NCI-H345 (cell line): ENCODE results near the gene EMX1.
"Not testable (repeated sequence)": the region's sequence is repeated elsewhere in the genome, so short reads cannot be mapped to it uniquely, and the experiment has no call there.

ENCODE experiments used
- DNase-seq: peaks from one replicate; lab custom pipeline; 2025; lab: John Stamatoyannopoulos, UW

Gene EMX1

DNA sequence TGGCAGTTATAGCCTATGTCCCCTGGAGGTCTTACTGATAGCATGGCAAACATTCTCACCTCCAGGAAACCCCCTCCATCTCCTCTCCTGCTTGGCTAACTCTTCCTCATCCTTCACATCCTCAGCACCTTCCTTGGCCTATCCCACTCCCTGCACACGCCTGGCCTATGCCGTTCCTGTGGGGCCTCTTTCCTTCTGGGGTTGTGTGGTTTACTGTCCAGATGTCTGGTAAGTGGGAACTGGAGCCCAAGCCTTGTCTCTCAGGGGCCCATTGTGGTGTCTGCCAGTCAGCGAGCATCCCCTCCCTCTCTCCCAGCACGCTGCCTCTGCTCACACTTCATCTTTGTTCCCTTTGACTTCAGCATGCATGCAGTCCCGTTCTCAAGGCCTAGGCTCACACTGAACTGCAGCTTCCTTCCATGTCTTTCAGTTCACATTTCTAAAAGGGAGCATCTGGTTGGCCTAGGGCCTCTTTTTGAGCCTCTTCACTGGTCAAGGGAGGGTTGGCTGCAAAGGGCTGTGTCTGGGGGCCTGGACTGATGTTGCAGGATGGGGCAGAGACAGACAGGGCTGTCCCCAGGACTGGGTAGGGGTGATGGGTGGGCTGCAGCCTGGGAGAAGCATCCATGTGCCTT, 17.0 kb upstream of the EMX1 start:
- no peak for DNase-seq

- DNase-seq, result no peak
These were observed 15.9 kb upstream of the EMX1 start for GRCh38 chr2:72901426-72901825.

- DNase-seq, result not testable (repeated sequence)
These were observed 9.9 kb upstream of the EMX1 start for GRCh38 chr2:72907369-72907768.

DNA sequence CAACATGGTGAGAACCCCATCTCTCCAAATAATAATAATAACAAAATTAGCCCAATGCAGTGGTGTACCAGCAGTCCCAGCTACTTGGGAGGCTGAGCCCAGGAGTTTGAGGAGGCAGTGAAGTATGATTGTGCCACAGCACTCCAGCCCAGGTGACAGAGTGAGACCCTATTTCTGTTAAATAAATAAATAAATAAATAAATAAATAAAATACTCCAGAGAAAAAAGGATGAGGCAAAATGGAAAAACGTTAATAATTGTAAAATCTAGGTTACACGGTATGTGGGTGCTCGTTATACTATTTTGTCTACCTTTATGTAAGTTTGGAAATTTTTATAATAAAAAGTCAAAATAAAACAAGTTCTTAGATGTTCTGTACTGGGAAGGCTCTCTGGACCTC, 8.6 kb upstream of the EMX1 start:
- no peak for DNase-seq

DNA sequence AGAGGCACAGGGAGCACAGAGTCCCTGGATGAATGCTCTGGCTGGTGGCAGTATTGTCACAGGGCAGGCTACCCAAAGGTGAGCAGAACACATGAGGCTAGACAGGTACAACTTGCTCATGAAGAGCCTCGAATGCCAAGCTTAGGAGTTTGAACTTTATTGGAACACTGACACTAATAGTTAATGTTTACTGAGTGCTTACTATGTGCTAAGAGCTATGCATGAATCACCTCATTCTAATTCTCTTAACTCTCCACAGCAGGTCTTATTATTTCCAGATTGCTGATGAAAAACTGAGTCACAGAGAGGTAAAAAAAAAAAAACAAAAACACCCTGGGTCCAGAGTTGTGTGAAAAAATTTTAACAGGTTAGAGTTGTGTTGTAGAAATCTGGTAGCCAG, 6.1 kb upstream of the EMX1 start:
- no peak for DNase-seq

DNA sequence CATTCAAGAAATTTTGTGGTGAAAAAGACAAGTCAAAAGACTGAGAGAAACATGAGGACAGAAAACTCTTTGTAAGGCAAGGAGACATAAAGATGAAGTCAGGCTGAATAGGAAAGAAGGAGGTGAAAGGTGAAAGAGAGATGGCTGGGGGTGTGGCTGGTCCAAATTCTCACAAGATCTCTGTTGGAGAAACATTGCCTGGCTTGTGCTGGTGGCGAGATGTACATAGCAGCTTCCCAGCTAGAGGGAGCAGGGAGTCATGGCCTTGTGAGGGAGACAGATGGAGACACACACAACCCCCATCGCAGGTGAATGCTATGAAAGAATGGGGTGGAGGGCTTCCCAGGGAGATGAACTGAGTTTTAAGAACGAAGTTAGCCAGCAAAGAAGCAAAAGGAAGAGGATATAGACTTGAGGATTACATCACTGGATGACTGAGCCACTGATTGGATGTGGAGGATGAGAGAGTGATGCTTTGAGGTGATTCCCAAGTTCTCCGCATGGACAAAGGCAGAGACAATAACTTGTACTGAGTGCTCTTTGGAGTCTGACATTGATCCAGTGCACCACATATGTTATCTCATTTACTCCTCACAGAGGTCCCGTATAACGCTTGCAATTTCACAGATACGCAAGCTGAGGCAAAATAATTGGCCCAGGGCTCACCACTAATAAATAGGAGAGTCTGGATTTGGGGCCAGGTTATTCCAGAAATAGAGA, 3.7 kb upstream of the EMX1 start:
- DNase-seq, result no peak

DNA sequence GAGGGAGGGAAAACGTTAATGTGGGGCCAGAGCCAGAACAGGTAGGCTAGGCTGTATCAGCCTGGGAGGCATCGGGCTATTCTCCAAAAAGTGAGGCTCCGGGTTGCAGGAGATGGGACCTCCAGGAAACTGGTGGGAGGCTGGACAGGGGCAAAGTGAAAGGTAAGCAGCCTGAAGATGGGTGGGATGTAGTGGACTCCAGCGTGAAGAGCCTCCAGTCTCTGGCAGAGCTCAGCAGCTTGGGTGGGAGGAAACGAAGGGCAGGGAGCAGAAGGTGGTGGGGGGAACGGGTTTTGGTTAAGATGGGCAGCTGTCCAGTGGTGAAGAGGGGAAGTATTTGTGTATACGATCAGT, 3.1 kb upstream of the EMX1 start:
- no peak for DNase-seq

GRCh38 chr2:72914589-72915319, 2.6 kb upstream of the EMX1 start:
- DNase-seq, result no peak

DNA sequence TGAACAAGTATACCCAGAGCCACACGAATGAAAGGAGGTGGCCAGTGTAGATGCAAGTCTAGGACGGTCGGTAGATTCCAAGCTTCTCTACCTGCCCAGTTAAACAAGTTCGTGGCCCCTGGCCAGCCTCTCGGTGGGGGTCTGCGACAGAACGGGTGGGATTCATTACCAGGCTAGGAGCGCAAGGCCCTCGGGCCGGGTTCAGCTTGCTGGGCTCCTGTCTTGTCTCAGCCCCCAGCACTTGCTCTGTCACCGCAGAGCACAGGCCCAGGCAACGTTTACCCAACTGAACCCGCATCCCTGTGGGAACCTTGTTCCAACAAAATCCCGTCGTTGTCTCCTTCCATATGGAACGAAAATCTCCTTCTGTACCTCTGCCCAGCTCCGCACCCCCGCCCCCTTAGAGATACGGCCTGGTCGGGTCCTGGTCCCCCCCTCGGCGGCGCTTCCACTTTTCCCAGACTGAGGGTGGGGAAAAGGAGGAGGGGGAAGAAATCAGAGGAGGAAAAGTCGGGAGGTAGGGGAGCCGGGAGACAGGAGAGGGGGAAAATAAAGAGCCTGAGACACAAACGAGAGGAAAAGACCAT, 1.9 kb upstream of the EMX1 start:
- no peak for DNase-seq

DNA sequence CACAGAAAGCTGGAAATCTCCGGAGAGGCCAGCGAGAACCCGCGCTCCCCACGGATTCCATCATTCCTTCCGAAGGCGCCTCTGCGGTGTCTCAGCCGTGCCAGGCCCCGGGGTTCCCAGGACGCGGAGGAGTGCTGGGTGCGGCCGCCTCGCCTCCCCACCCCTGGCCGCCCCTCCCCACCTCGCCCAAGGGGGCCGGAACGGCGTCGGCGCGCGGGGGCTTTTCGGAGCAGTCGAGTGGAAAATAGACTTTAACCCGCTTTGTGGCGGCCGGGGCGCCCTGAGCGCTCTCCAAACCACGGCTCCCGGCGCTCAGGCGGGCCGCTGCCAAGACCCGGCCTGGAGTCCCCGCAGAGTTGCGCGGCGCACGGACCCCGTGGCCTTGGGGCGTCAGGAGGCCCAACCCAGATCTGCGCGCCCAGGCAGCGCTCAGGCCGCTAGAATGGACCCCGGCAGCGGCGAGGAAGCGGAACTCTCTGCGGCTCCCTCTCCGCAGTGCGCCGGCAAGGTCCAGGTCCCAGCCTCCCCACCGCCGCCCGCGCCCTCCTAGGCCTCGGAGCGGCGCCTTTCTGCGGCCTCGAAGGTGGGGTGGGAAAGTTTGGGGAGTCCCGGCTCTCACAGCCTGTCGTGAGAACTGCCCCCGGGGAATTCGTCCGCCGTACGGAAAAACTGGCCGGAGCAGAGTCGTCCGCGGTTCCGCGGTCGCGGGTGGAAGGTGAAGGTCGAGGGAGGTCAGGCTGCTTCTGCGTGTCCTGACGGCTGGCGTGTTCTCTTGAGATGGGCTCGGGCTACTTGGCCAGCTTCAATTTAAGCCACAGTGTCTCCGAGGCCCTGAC, 1.2 kb upstream of the EMX1 start:
- peak; percentile 80 for DNase-seq

DNA sequence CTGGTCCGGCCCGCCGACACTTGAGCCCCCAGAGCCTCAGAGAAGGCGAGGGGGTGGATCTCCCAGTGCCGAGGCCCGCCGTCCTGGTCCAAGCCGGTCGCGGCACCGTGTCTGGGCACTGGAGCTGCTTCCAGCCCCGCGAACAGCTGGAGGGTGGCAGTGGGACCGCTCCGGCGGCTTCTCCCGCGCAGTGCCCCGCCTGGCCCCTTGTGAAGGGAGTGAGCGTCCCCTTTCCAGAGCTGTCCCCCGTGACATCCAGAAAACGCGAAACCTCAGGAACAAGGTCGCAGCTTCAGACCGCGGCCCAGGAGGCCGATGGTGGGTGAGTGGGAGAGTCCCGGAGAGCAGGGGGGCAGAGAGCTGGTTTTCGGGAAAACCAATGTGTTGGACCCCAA, 579 bp upstream of the EMX1 start:
- peak; percentile 53 for DNase-seq

- DNase-seq, result no peak
These were observed 696 bp downstream of the EMX1 start for GRCh38 chr2:72917877-72918553.

- DNase-seq, result no peak
These were observed 2.3 kb downstream of the EMX1 start for GRCh38 chr2:72919414-72920317.

DNA sequence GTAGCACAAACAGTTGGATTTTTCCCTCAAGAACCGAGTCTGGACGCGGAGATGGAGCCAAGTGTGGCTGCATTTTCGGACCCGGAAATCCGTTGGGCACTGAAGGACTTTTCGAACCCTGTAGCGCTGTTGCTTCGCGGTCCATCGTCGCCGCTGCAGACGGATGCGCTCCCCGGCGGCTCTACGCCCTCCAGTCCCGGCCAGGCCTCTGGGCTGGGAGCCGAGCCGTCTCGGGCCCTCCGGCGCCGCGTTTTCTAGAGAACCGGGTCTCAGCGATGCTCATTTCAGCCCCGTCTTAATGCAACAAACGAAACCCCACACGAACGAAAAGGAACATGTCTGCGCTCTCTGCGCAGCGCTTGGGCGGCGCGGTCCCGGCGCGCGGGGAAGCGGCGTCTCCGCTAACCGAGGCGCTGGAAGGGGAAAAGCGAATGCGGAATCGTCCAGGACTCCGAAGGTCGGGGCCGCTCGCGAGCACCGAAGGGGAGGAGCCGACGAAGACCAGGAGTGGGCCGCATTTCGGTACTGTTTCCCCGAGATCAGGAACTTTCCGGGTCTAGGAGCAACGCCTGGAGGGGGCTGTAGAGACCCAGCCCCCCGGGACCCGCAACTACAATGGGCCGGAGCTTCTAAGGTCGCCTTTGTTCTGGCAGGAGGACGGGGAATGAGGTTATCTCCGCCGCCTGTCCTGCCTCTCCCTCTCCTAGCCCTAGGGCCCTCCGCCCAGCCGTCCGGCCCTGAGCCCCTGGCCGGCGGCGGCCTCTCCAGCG, 3.2 kb downstream of the EMX1 start:
- DNase-seq, result no peak

DNA sequence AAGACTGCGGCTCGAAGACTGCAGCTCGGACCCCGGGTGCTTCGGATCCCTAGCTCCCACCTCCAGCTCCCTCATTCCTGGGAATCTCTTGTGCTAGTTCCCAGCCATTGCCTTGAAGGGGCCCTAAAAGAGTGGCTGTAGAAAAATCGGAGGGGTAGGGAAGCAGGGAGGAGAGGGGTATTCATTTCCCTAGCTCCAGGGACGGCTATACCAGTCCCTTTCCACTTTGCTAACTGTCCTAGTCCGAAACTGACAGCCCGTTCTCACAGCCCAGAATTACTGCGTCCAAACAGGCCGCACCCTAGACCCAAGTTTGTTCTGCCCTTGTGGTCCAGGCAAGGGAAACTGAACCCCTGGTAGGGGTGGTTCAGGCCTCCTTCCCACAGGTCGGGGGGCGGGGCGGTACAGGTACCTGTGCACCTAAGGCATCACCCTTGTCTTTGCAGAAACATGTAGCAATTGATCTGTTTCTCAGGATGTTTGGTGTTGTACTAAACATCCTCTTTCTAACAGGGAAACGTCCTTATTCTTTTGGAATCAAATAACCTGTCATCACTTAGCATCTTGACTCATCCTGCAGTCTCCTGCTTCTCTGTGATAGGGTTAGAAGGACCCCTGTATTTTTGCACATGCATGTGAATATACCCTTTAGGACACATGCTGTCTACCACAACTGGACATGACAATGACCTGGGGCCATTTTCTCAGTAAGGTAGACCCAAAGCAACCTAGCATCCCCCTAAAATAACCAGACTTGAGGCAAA, 4.0 kb downstream of the EMX1 start:
- DNase-seq, result no peak

- DNase-seq, result no peak
These were observed 4.5 kb downstream of the EMX1 start for GRCh38 chr2:72921853-72922252.

DNA sequence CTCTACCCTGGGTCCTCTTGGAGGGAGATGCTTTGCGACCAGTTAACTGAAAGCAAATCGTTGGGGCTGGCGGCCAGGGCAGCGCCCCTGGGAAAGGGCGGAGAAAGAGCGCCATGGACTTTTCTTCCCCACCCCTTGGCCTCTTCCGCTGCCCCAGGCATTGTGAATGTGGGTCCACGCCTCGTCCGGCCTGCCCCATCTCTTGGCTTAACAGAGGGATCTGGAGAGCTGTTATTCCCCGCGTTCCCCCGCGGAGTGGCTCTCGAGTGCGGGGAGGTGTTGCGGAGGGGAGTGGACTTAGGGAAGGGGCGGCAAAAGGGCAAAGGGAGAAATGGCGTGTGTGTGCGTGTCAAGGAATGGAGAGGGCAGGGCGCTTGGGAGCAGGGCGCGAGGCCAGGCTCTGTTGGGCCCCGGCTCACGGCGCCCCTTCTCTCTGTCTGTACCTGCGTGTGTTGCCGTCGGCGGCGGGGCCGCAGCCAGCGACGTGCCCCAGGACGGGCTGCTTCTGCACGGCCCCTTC, 6.6 kb downstream of the EMX1 start:
- no peak for DNase-seq

DNA sequence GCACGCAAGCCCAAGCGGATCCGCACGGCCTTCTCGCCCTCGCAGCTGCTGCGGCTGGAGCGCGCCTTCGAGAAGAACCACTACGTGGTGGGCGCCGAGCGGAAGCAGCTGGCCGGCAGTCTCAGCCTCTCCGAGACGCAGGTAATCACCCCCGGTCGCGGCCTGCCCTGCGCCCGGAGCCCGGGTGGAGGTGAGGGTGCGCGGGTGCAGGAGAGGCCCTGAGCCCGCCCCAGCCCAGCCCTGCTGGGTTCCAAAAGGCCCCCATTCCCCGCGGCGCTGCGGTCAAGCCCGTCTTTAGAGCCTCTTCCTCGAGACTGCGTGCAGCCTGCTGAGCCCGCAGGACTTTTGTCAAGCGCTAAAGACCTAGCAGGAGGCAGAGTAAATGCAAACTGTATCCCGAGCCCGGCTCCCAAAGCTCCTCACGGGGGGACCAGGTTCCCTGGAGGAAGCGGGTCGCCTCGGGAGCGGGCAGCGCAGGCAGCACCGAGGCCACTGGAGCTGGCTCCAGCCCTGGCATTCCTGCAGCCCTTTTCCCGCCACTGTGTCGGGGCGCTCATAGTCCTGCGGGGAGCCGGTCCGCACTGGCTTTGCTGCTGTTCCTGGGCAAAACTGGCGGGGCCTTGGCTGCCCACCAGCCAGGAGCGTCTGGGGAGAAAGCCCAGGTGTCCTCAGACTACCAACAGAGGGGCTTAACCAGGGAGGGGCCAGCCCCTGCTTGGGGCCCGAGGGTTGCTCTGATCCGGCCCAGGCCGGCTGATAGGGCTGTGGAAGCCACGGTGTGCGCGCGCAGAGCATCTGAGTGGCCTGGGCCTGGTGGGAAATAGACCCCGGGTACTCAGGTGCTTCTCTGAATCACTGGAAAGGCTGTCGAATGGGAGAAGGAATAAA, 7.3 kb downstream of the EMX1 start:
- no peak for DNase-seq
